H9 (cell line): Measurements from ENCODE around the gene TMPRSS12. TPM values are rescaled to one million over a fixed set of nuclear protein-coding genes. Genes with fewer than 3 reads are reported as not detected.
"Not testable (repeated sequence)": the region's sequence is repeated elsewhere in the genome, so short reads cannot be mapped to it uniquely, and the experiment has no call there.

ENCODE experiments used
- DNase-seq: peaks from one replicate; pipeline ENCODE4 v3.0.0-alpha.2; 2017
- H2AFZ ChIP-seq: one replicate; pipeline ENCODE4 v1.6.1; 2013; ENCODE audit warnings: mild to moderate bottlenecking, low read length, control low read depth, moderate library complexity
- H2AK5ac ChIP-seq: 2 replicates; pipeline ENCODE4 v1.6.1; 2013; ENCODE audit warnings: low read length, control low read depth, mixed read lengths; ENCODE audit not compliant: insufficient read length
- H2BK120ac ChIP-seq: one replicate; pipeline ENCODE4 v1.6.1; 2013; ENCODE audit warnings: low read depth, mild to moderate bottlenecking, low read length, control low read depth, inconsistent platforms; ENCODE audit not compliant: poor library complexity, severe bottlenecking
- H2BK12ac ChIP-seq: 2 replicates; pipeline ENCODE4 v1.6.1; 2013; ENCODE audit warnings: low read length, control low read depth, mixed read lengths, low read depth; ENCODE audit not compliant: insufficient read length
- H2BK15ac ChIP-seq: 2 replicates; pipeline ENCODE4 v1.6.1; 2013; ENCODE audit warnings: low read depth, low read length, control low read depth
- H2BK20ac ChIP-seq: one replicate; pipeline ENCODE4 v1.6.1; 2013; ENCODE audit warnings: low read depth, mild to moderate bottlenecking, low read length, control low read depth, inconsistent platforms; ENCODE audit not compliant: poor library complexity, severe bottlenecking
- H2BK5ac ChIP-seq: 2 replicates; pipeline ENCODE4 v1.6.1; 2013; ENCODE audit warnings: low read length, control low read depth, mixed read lengths; ENCODE audit not compliant: insufficient read length
- H3K14ac ChIP-seq: 2 replicates; pipeline ENCODE4 v1.6.1; 2013; ENCODE audit warnings: low read length, control low read depth; ENCODE audit not compliant: insufficient read depth
- H3K18ac ChIP-seq: 2 replicates; pipeline ENCODE4 v1.6.1; 2013; ENCODE audit warnings: low read depth, mild to moderate bottlenecking, mixed read lengths, low read length, control low read depth; ENCODE audit not compliant: insufficient read length
- H3K23ac ChIP-seq: 2 replicates; pipeline ENCODE4 v1.6.1; 2013; ENCODE audit warnings: low read length, control low read depth, mixed read lengths, low read depth; ENCODE audit not compliant: insufficient read length
- H3K23me2 ChIP-seq: 2 replicates; pipeline ENCODE4 v1.6.1; 2013; ENCODE audit warnings: low read depth, mild to moderate bottlenecking, mixed read lengths, low read length, control low read depth; ENCODE audit not compliant: insufficient read length, poor library complexity, severe bottlenecking
- H3K27ac ChIP-seq: 2 replicates; pipeline ENCODE4 v1.5.1; 2013; ENCODE audit warnings: low read length, control low read depth, mixed read lengths, low read depth; ENCODE audit not compliant: insufficient read length
- H3K27me3 ChIP-seq: 2 replicates; pipeline ENCODE4 v1.6.1; 2013; ENCODE audit warnings: low read length, control low read depth, inconsistent platforms; ENCODE audit not compliant: insufficient read depth
- H3K4ac ChIP-seq: 2 replicates; pipeline ENCODE4 v1.6.1; 2013; ENCODE audit warnings: low read depth, mild to moderate bottlenecking, control low read depth, inconsistent platforms, low read length, moderate library complexity
- H3K4me1 ChIP-seq: 2 replicates; pipeline ENCODE4 v1.6.1; 2013; ENCODE audit warnings: low read length, control low read depth, inconsistent platforms; ENCODE audit not compliant: insufficient read depth
- H3K4me2 ChIP-seq: 2 replicates; pipeline ENCODE4 v1.6.1; 2013; ENCODE audit warnings: low read length, control low read depth, mixed read lengths; ENCODE audit not compliant: insufficient read length, insufficient read depth
- H3K56ac ChIP-seq: 2 replicates; pipeline ENCODE4 v1.6.1; 2013; ENCODE audit warnings: low read depth, mild to moderate bottlenecking, mixed read lengths, low read length, control low read depth; ENCODE audit not compliant: insufficient read length
- H3K79me1 ChIP-seq: 2 replicates; pipeline ENCODE4 v1.6.1; 2013; ENCODE audit warnings: low read depth, mild to moderate bottlenecking, moderate library complexity, low read length, control low read depth, inconsistent platforms; ENCODE audit not compliant: insufficient read depth, poor library complexity, severe bottlenecking
- H3K79me2 ChIP-seq: 2 replicates; pipeline ENCODE4 v1.6.1; 2013; ENCODE audit warnings: low read length, control low read depth, inconsistent platforms; ENCODE audit not compliant: insufficient read depth
- H3K9ac ChIP-seq: 2 replicates; pipeline ENCODE4 v1.6.1; 2013; ENCODE audit warnings: low read length, control low read depth, mixed read lengths; ENCODE audit not compliant: insufficient read length; ENCODE audit errors: extremely low read depth
- H3K9me3 ChIP-seq: one replicate; pipeline ENCODE4 v1.6.1; 2013; ENCODE audit warnings: low read depth, low read length, inconsistent platforms; ENCODE audit not compliant: control insufficient read depth
- H3T11ph ChIP-seq: one replicate; pipeline ENCODE4 v1.6.1; 2013; ENCODE audit warnings: mild to moderate bottlenecking, low read length, control low read depth, inconsistent platforms
- H4K20me1 ChIP-seq: one replicate; pipeline ENCODE4 v1.6.1; 2013; ENCODE audit not compliant: control insufficient read depth, insufficient read length, insufficient read depth
- H4K5ac ChIP-seq: 2 replicates; pipeline ENCODE4 v1.6.1; 2013; ENCODE audit warnings: low read depth, mild to moderate bottlenecking, mixed read lengths, low read length, control low read depth; ENCODE audit not compliant: insufficient read length
- H4K8ac ChIP-seq: replicated peaks from 2 replicates; pipeline ENCODE4 v1.6.1; 2013; ENCODE audit warnings: low read length, control low read depth, mixed read lengths, low read depth; ENCODE audit not compliant: insufficient read length
- H4K91ac ChIP-seq: 2 replicates; pipeline ENCODE4 v1.6.1; 2013; ENCODE audit warnings: low read depth, mild to moderate bottlenecking, moderate library complexity, mixed read lengths, low read length, control low read depth; ENCODE audit not compliant: insufficient read length
- H3K27ac Mint-ChIP-seq, 3 experiments: 2 replicates in 2 of 3; 3 replicates in 1 of 3; pipeline ENCODE4 v1.8.0; 2020 to 2021; ENCODE audit warnings: mixed read lengths in 3 of 3, mild to moderate bottlenecking in 1 of 3, moderate library complexity in 1 of 3
- H3K27me3 Mint-ChIP-seq: 2 replicates; pipeline ENCODE4 v1.8.0; 2021; ENCODE audit warnings: low read depth, mild to moderate bottlenecking, moderate library complexity, mixed read lengths
- H3K36me3 Mint-ChIP-seq, 3 experiments: 2 replicates in 2 of 3; 3 replicates in 1 of 3; pipeline ENCODE4 v1.8.0; 2020 to 2021; ENCODE audit warnings: low read depth in 3 of 3, mixed read lengths in 3 of 3; ENCODE audit not compliant: insufficient read depth in 1 of 3
- H3K4me1 Mint-ChIP-seq, 2 experiments: 2 replicates each; pipeline ENCODE4 v1.8.0; 2020; ENCODE audit warnings: mixed read lengths in 2 of 2
- H3K4me3 Mint-ChIP-seq, 2 experiments: 2 replicates in 1 of 2; 3 replicates in 1 of 2; pipeline ENCODE4 v1.8.0; 2020 to 2021; ENCODE audit warnings: mild to moderate bottlenecking in 2 of 2, mixed read lengths in 2 of 2, moderate library complexity in 1 of 2
- H3K9me3 Mint-ChIP-seq, 2 experiments: 2 replicates in 1 of 2; 3 replicates in 1 of 2; pipeline ENCODE4 v1.8.0; 2020; ENCODE audit warnings: mild to moderate bottlenecking in 2 of 2, mixed read lengths in 2 of 2, moderate library complexity in 1 of 2
- CTCF ChIP-seq: fragments of 200-600 bp; sonication (generic); conservative IDR thresholded peaks from 3 replicates; pipeline ENCODE4 v1.8.0; 2021; ENCODE audit warnings: antibody characterized with exemption, mild to moderate bottlenecking
- WGBS: extraction: QIAGEN DNeasy Blood & Tissue Kit; methylation state at CpG from one replicate; pipeline ENCODE4 v1.1.7; 2013; ENCODE audit warnings: missing lambda C conversion rate, low lambda C conversion rate, mixed read lengths; ENCODE audit not compliant: insufficient read length; ENCODE audit errors: extremely low coverage; 5-methylcytosine and 5-hydroxymethylcytosine counted together
- total RNA-seq: library from RNA; stranded (reverse); gene quantifications from 2 replicates; pipeline ENCODE4 v1.2.1, GENCODE V29; 2021

The TMPRSS12 gene
- total RNA-seq, 1 experiment from 2014 or later, result not detected

- Histone ChIP-seq H3T11ph (no peak overlapping the region), H4K5ac (no peak overlapping the region), H3K18ac (no peak overlapping the region), H2AK5ac (no peak overlapping the region), H3K27ac (no peak overlapping the region), H2BK15ac (no peak overlapping the region), H3K4ac (no peak overlapping the region), H2AFZ (no peak overlapping the region), H3K4me2 (no peak overlapping the region), H2BK5ac (no peak overlapping the region), H3K9ac (no peak overlapping the region), H4K8ac (no peak overlapping the region), H3K9me3 (no peaks in the 10 kb centered on the region), H2BK120ac (no peak overlapping the region), H2BK12ac (no peak overlapping the region), H3K79me2 (no peaks in the 10 kb centered on the region), H4K20me1 (no peaks in the 10 kb centered on the region), H2BK20ac (no peak overlapping the region), H3K79me1 (no peaks in the 10 kb centered on the region), H3K27me3 (no peaks in the 10 kb centered on the region), H4K91ac (no peak overlapping the region), H3K4me1 (no peaks in the 10 kb centered on the region), H3K23me2 (no peaks in the 10 kb centered on the region), H3K56ac (no peak overlapping the region), H3K23ac (no peak overlapping the region), H3K14ac (no peak overlapping the region)
- DNase-seq, result no peak
- peaks cover 13 to 23% (median 14%) of the 10 kb centered on the region in 3 experiments for H3K36me3 Mint-ChIP-seq
- H3K4me3 Mint-ChIP-seq, result no peak overlapping the region
- no peaks in the 10 kb centered on the region for H3K27me3 Mint-ChIP-seq
- WGBS, result no CpG with 5 or more reads among the region's 3 CpGs
- H3K4me1 Mint-ChIP-seq, result peaks cover 7% of the 10 kb centered on the region in 2 experiments; a peak in 3 of 4 replicates
- no peak overlapping the region for H3K27ac Mint-ChIP-seq
- no peak for TF ChIP-seq CTCF
- peaks cover 21 to 30% of the 10 kb centered on the region in 2 experiments for H3K9me3 Mint-ChIP-seq
Measured at GRCh38 chr12:50865266-50865665, 22.5 kb downstream of the TMPRSS12 start.

- H3K4me2 ChIP-seq, H2BK12ac ChIP-seq, H4K20me1 ChIP-seq, H3K23me2 ChIP-seq, H3K18ac ChIP-seq, H3K9me3 ChIP-seq, H3K4me3 Mint-ChIP-seq, H3K23ac ChIP-seq, H3K4me1 ChIP-seq, H3K56ac ChIP-seq, H3K79me2 ChIP-seq, H2AK5ac ChIP-seq, H3K4ac ChIP-seq, H2BK20ac ChIP-seq, H2AFZ ChIP-seq, H3K27me3 ChIP-seq, H3K27ac Mint-ChIP-seq, H2BK5ac ChIP-seq, H3K27ac ChIP-seq, H3T11ph ChIP-seq, H3K27me3 Mint-ChIP-seq, H2BK15ac ChIP-seq, H3K9ac ChIP-seq, H3K79me1 ChIP-seq, H4K5ac ChIP-seq, H4K8ac ChIP-seq, H4K91ac ChIP-seq, H3K14ac ChIP-seq, DNase-seq, H2BK120ac ChIP-seq: not testable (repeated sequence)
- Mint-ChIP-seq H3K4me1 (peaks cover 14 to 16% of the 10 kb centered on the region in 2 experiments), H3K9me3 (peaks cover 21 to 38% of the 10 kb centered on the region in 2 experiments), H3K36me3 (peaks cover 13 to 23% (median 14%) of the 10 kb centered on the region in 3 experiments)
- WGBS, result no CpG with 5 or more reads among the region's 2 CpGs
Measured at GRCh38 chr12:50868881-50869280, 26.2 kb downstream of the TMPRSS12 start.
